HG02840 (cell line): ENCODE results near the gene ZNF813.
A peak's percentile ranks its signal among the peaks of the same experiment; 100 is the strongest.
"Not testable (repeated sequence)": the region's sequence is repeated elsewhere in the genome, so short reads cannot be mapped to it uniquely, and the experiment has no call there.

Source experiments
- ATAC-seq: cut with Tn5 transposase; IDR thresholded peaks from one replicate; pipeline ENCODE4 v1.9.1; 2021; ENCODE audit warnings: mild to moderate bottlenecking, moderate library complexity, moderate number of reproducible peaks; ENCODE audit not compliant: unreplicated experiment, low FRiP score

Gene ZNF813

GRCh38 chr19:53467485-53468262, at the start of gene ZNF813:
TSS of gene ZNF813 (plus strand) at chr19:53467733. CDS start at chr19:53483823, 16,090 bp downstream.
- ATAC-seq, result peak; percentile 93

GRCh38 chr19:53420520-53421315, 46.8 kb upstream of the ZNF813 start:
- ATAC-seq, result not testable (repeated sequence)

GRCh38 chr19:53422551-53422950, 45.0 kb upstream of the ZNF813 start:
- no peak for ATAC-seq

- ATAC-seq, result not testable (repeated sequence)
Measured at GRCh38 chr19:53423074-53423473, 44.5 kb upstream of the ZNF813 start.

- ATAC-seq, result not testable (repeated sequence)
Measured at GRCh38 chr19:53423680-53424079, 43.9 kb upstream of the ZNF813 start.

- ATAC-seq, result no peak
Measured at GRCh38 chr19:53424968-53425597, 42.5 kb upstream of the ZNF813 start.

- peak; percentile 95 for ATAC-seq
Measured at GRCh38 chr19:53431399-53432087, 36.0 kb upstream of the ZNF813 start, which contains the start of gene ZNF761. TSS of gene ZNF761 (plus strand) at chr19:53431984. CDS start at chr19:53447269, 15,285 bp downstream.

GRCh38 chr19:53432088-53432661, 35.4 kb upstream of the ZNF813 start:
- ATAC-seq, result no peak

- ATAC-seq, result not testable (repeated sequence)
Measured at GRCh38 chr19:53443809-53444208, 23.7 kb upstream of the ZNF813 start.

GRCh38 chr19:53447196-53447595, 20.3 kb upstream of the ZNF813 start:
- ATAC-seq, result not testable (repeated sequence)

GRCh38 chr19:53455828-53456227, 11.7 kb upstream of the ZNF813 start:
- ATAC-seq, result no peak

GRCh38 chr19:53460131-53460721, 7.3 kb upstream of the ZNF813 start:
- not testable (repeated sequence) for ATAC-seq

GRCh38 chr19:53461866-53462265, 5.7 kb upstream of the ZNF813 start:
- no peak for ATAC-seq

- no peak for ATAC-seq
Measured at GRCh38 chr19:53462861-53463260, 4.7 kb upstream of the ZNF813 start.

GRCh38 chr19:53463263-53463662, 4.3 kb upstream of the ZNF813 start:
- no peak for ATAC-seq

- ATAC-seq, result no peak
Measured at GRCh38 chr19:53466726-53467484, 628 bp upstream of the ZNF813 start.

GRCh38 chr19:53468628-53469027, 1.1 kb downstream of the ZNF813 start:
- not testable (repeated sequence) for ATAC-seq

GRCh38 chr19:53471916-53472315, 4.4 kb downstream of the ZNF813 start:
- ATAC-seq, result no peak

GRCh38 chr19:53474832-53475231, 7.3 kb downstream of the ZNF813 start:
- ATAC-seq, result not testable (repeated sequence)
